GM18505 (cell line): ENCODE measurements around the gene HMOX2.

Experiments used
- ATAC-seq: cut with Tn5 transposase; IDR thresholded peaks from one replicate; pipeline ENCODE4 v1.9.1; 2021; ENCODE audit not compliant: unreplicated experiment
- POLR2A ChIP-seq: IDR thresholded peaks from 4 replicates; pipeline ENCODE4 v1.6.1; 2011; ENCODE audit warnings: borderline replicate concordance; ENCODE audit not compliant: insufficient read depth, insufficient read length; ENCODE audit errors: extremely low read depth

The HMOX2 gene, protein sequence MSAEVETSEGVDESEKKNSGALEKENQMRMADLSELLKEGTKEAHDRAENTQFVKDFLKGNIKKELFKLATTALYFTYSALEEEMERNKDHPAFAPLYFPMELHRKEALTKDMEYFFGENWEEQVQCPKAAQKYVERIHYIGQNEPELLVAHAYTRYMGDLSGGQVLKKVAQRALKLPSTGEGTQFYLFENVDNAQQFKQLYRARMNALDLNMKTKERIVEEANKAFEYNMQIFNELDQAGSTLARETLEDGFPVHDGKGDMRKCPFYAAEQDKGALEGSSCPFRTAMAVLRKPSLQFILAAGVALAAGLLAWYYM

DNA sequence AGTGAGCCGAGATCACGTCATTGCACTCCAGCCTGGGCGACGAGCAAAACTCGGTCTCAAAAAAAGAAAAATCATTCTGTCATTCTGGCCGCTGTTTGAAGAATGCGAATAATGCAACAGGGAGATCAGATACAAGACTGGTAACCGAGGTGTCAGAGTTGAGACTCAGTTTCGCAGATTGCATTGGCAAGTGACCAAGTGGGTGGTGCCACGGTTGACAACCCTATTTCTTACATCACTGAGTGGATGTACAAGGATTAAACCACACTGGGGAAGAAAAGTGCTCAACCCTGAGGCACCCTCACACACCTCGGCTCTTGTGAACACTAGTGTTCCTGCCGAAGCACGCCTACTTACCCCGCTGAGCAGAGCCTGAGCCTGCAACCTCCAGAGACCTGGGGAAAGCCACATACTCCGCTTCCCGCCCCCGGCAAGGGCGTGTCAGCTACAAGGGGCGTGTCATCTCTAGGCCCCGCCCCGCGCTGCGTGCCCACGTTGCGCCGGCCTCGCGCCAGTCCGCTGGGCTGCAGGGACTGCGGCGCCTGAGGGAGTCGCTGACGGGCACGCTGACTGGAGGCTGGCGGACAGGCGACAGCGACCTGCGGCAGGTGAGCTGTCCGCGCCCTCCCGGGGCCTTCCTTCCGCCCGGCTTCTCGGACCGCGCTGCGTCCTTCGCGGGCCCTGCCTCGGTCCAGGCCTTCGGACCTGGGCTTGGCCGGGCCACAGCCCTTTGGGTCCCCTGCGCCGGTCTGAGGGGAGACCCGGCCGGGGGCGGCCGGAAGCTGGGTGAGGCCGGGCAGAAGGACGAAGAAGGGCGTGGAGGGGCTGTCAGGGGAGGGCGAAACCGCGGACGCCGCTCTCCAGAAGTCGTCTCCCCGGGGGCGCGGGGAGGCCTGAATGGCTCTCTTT lies at the start of gene HMOX2:
Gene HMOX2, plus strand, starts transcription at position 519 of the 909 bp plus-strand sequence. CDS start 29,127 bp downstream, outside the sequence.
- ATAC-seq: peak; percentile 79
- TF ChIP-seq POLR2A: peak; percentile 94

DNA sequence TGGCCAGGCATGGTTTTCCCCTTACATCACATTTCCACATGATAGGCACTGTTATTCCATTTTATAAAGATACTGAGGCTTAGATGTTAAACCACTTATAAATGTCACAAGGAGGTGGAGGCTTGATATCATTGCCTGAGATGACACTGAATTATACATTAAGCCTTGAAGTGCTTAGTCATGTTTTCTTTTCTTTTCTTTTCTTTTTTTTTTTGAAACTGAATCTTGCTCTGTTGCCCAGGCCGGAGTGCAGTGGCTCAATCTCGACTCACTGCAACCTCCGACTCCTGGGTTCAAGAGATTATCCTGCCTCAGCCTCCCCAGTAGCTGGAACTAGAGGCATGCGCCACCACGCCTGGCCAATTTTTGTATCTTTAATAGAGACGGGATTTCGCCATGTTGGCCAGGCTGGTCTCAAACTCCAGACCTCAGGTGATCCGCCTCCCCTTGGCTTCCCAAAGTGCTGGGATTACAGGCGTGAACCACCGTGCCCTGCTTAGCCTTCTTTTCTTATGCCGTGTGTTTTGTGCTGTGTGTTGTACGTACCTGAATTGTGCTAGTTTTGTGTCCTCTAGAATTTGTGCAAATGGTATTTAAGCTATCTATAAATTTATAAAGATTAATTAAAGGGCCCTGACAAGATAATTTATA lies 49.4 kb upstream of the HMOX2 start:
- no peak for ATAC-seq
- no peak for TF ChIP-seq POLR2A

DNA sequence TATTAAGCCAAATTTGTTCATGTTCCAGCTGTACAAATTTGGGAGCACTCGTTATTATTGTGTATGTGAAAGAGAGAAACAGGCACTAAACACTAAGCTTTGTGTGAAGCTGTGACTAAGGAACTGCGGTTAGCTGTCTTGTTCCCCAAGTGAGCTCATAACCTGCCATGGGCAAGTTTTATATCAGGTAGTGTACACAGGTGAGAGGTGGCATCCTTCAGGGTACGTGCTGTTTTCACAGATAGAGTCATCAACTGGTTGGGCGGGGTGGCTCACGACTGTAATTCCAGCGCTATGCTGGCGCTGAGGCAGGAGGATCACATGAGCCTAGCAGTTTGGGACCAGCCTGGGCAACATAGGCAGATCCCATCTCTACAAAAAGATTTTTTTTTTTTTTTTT lies 47.7 kb upstream of the HMOX2 start:
- no peak for ATAC-seq
- no peak for TF ChIP-seq POLR2A

DNA sequence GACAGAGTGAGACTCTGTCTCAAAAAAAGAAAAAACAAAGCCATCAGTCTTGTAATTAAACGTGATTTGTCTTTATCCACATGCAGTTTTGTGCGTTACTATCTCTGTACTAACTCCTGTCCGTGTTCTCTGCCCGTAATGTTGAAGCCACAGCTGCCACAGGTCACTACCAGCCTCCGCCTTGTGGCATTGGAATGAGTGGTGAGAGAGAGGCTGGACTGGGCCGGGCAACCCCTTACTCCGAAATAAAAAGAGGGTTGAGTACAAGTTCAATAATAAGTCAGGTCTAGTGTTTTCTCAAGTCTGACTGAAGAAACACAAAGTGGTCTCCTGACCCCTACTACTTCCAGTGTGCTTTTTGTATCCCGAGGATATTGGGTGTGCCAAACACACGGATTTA lies 45.2 kb upstream of the HMOX2 start:
- no peak for ATAC-seq
- no peak for TF ChIP-seq POLR2A

DNA sequence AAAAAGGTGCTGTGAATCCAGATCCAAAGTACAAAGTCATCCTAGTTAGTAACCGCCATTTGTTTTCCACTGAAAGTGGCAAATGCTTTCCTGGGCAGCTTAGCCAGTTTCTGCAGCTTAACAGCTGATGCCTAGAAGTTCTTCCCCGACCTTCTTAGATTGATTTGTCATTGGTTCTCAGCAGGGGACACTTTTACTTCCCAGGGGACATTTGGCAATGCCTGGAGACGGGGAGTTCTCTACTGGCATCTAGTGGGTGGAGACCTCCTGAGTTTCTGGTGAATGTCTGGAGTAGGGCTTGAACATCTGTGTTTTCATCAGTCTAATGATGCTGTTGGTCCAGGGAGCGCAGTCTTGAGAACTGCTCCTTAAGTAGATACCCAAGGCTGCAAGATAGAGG lies 43.0 kb upstream of the HMOX2 start:
- no peak for TF ChIP-seq POLR2A

DNA sequence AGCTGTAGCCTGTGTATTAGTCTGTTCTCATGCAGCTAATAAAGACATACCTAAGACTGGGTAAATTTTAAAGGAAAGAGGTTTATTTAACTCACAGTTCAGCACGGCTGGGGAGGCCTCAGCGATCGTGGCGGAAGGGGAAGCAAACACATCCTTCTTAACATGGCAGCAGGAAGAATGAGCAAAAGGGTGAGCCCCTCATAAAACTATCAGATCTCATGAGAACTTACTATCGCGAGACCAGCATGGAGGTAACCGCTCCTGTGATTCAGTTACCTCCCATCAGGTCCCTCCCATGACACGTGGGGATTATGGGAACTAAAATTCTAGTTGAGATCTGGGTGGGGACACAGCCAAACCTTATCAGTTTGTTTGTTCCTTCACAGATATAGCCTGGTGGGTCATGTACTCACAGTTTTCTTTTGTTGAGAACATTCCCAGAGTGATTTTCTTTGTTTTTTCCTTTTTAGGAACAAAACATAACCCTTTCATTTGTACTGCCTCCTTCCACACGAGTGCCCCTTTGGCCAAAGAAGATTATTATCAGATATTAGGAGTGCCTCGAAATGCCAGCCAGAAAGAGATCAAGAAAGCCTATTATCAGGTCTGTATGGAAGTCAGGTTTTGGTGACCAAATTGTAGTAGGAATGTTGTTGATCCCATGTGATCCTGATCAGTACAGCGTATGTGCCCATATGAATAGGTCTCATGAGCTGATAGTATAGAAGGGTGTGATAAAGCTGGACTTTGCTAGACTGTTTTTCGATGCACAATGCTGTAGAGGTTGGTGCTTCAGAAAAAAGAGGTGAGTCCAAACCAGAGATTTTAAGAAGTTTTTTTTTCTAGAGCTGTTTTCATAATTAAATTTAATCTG lies 42.0 kb upstream of the HMOX2 start:
- ATAC-seq: no peak
- TF ChIP-seq POLR2A: no peak

More for the DNA sequence above, 43.0 kb upstream of the HMOX2 start:
- no peak for ATAC-seq

DNA sequence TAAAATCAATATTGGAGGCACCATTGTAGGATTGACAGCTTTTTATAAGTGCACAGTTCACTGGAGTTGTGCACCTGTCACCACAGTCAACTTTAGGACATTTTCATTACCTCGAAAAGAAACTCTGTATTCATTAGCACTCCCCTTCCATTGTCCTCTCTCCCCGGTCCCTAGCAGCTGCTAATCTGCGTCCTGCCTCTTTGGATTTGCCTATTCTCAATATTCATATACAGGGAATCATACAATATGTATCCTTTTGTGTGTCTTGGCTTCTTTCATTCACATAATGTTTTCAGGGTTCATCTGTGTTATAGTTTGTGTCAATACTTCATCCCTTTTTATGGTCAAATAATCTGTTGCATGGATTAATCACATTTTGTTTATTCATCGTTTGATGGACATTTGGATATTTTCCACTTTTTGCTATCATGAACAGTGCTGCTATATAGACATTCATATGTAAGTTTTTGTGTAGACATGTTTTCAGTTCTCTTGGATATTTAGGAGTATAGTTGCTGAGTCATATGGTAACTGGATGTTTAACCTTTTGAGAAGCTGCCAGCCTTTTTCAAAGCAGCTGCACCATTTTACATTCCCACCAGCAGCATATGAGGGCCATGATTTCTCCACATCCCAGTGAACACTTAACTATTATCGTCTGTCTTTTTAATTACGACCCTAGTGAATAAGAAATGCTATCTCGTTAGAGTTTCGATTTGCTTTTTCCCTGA lies 40.7 kb upstream of the HMOX2 start:
- no peak for ATAC-seq
- TF ChIP-seq POLR2A: no peak

DNA sequence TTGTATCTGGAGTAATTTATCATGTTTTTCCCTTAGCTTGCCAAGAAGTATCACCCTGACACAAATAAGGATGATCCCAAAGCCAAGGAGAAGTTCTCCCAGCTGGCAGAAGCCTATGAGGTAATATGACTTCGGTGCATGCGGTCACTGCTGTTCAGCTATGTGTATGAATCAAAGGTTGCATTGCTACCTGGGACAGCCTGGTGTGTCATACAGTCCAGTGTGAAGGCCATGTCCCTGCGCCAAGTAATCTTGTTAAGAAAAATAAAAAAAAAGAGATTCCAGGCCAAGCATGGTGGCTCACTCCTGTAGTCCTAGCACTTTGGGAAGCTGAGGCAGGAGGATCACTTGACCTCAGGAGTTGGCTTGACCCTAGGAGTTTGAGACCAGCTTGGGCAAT lies 38.8 kb upstream of the HMOX2 start:
- no peak for TF ChIP-seq POLR2A

DNA sequence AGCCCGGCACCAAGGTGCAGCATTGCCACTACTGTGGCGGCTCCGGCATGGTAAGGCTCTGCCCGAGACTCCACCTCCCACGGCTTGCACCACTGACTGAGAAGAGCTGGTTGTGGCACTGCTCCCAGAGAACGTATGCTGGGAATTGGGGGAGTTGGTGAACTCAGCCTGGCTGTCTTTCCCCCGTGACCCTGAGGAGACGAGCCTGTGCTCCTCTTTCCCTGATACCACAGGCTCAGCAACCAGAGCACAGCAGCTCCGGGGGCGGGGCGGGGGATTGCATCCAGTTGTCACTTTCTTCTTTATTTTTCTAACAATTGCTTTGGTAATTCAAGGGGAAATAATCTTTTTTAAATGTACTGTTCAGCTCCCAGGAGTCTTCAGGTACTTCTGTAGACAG lies 33.8 kb upstream of the HMOX2 start:
- TF ChIP-seq POLR2A: no peak

More for the DNA sequence above, 38.8 kb upstream of the HMOX2 start:
- ATAC-seq: no peak

DNA sequence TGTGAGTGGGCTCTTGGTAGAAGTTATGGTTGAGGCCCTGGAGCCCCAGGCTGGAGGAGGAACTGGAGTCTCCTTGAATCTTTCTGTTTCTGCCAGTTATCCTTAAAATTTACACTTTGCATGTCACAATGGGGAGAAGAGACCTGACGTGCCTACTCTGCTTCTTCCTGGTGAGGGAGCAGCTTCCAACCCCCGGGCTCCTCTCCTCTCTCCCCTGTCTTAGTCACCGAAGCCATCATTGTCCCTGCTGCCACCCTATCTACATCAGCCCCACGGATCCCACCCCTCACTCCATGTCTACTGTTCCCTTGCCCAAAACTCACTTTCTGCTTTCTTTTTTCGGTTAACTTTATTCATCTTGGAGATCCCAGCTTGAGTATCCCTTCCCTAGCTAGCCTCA lies 32.9 kb upstream of the HMOX2 start:
- ATAC-seq: no peak
- TF ChIP-seq POLR2A: no peak

More for the DNA sequence above, 33.8 kb upstream of the HMOX2 start:
- no peak for ATAC-seq

DNA sequence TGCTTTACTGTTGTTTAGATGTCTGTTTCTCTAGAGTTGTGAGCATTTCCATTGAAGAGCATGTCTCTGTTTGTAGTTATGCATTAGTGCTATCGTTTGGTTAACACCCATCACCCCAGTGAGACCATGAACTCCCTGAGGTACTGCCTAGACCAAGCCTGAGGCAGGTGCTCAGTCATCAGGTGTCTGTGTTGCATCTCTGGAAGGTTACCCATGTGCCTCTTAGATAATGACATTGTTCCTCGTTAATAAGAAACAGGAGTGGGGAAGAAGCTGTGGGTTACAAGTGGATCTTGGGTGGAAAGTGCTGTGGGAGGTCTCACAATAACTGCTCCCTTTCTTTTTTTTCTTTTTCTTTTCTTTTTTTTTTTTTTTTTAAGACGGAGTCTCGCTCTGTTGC lies 32.2 kb upstream of the HMOX2 start:
- no peak for TF ChIP-seq POLR2A
- no peak for ATAC-seq

DNA sequence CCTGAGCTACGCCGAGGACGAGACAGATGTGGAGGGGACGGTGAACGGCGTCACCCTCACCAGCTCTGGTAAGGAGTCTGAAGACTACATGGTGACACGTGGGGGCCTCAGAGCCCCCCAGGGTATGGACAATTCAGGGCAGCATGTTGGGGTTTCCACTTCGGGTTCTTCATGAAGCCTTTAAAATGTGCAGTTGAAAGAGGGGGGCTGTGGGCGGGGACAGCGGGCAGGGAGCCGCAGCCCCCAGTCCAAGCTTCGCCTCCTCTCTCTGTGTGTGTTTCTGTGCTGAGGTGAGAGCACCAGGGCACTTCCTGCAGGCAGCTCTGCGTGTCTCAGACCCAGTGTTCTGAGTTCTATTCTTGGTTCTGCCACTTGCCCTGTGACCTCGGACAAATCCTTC lies 25.8 kb upstream of the HMOX2 start:
- no peak for TF ChIP-seq POLR2A
- no peak for ATAC-seq
